H9 (cell line): ENCODE results near the gene IGF2BP2. TPM values are rescaled to one million over a fixed set of nuclear protein-coding genes. Genes with fewer than 3 reads are reported as not detected.

Experiments used
- DNase-seq: peaks from one replicate; pipeline ENCODE4 v3.0.0-alpha.2; 2017
- H2AFZ ChIP-seq: one replicate; pipeline ENCODE4 v1.6.1; 2013; ENCODE audit warnings: mild to moderate bottlenecking, low read length, control low read depth, moderate library complexity
- H2AK5ac ChIP-seq: 2 replicates; pipeline ENCODE4 v1.6.1; 2013; ENCODE audit warnings: low read length, control low read depth, mixed read lengths; ENCODE audit not compliant: insufficient read length
- H2BK120ac ChIP-seq: one replicate; pipeline ENCODE4 v1.6.1; 2013; ENCODE audit warnings: low read depth, mild to moderate bottlenecking, low read length, control low read depth, inconsistent platforms; ENCODE audit not compliant: poor library complexity, severe bottlenecking
- H2BK12ac ChIP-seq: 2 replicates; pipeline ENCODE4 v1.6.1; 2013; ENCODE audit warnings: low read length, control low read depth, mixed read lengths, low read depth; ENCODE audit not compliant: insufficient read length
- H2BK15ac ChIP-seq: 2 replicates; pipeline ENCODE4 v1.6.1; 2013; ENCODE audit warnings: low read depth, low read length, control low read depth
- H2BK20ac ChIP-seq: one replicate; pipeline ENCODE4 v1.6.1; 2013; ENCODE audit warnings: low read depth, mild to moderate bottlenecking, low read length, control low read depth, inconsistent platforms; ENCODE audit not compliant: poor library complexity, severe bottlenecking
- H2BK5ac ChIP-seq: 2 replicates; pipeline ENCODE4 v1.6.1; 2013; ENCODE audit warnings: low read length, control low read depth, mixed read lengths; ENCODE audit not compliant: insufficient read length
- H3K14ac ChIP-seq: 2 replicates; pipeline ENCODE4 v1.6.1; 2013; ENCODE audit warnings: low read length, control low read depth; ENCODE audit not compliant: insufficient read depth
- H3K18ac ChIP-seq: 2 replicates; pipeline ENCODE4 v1.6.1; 2013; ENCODE audit warnings: low read depth, mild to moderate bottlenecking, mixed read lengths, low read length, control low read depth; ENCODE audit not compliant: insufficient read length
- H3K23ac ChIP-seq: 2 replicates; pipeline ENCODE4 v1.6.1; 2013; ENCODE audit warnings: low read length, control low read depth, mixed read lengths, low read depth; ENCODE audit not compliant: insufficient read length
- H3K23me2 ChIP-seq: 2 replicates; pipeline ENCODE4 v1.6.1; 2013; ENCODE audit warnings: low read depth, mild to moderate bottlenecking, mixed read lengths, low read length, control low read depth; ENCODE audit not compliant: insufficient read length, poor library complexity, severe bottlenecking
- H3K27ac ChIP-seq: 2 replicates; pipeline ENCODE4 v1.5.1; 2013; ENCODE audit warnings: low read length, control low read depth, mixed read lengths, low read depth; ENCODE audit not compliant: insufficient read length
- H3K27me3 ChIP-seq: 2 replicates; pipeline ENCODE4 v1.6.1; 2013; ENCODE audit warnings: low read length, control low read depth, inconsistent platforms; ENCODE audit not compliant: insufficient read depth
- H3K4ac ChIP-seq: 2 replicates; pipeline ENCODE4 v1.6.1; 2013; ENCODE audit warnings: low read depth, mild to moderate bottlenecking, control low read depth, inconsistent platforms, low read length, moderate library complexity
- H3K4me1 ChIP-seq: 2 replicates; pipeline ENCODE4 v1.6.1; 2013; ENCODE audit warnings: low read length, control low read depth, inconsistent platforms; ENCODE audit not compliant: insufficient read depth
- H3K4me2 ChIP-seq: 2 replicates; pipeline ENCODE4 v1.6.1; 2013; ENCODE audit warnings: low read length, control low read depth, mixed read lengths; ENCODE audit not compliant: insufficient read length, insufficient read depth
- H3K56ac ChIP-seq: 2 replicates; pipeline ENCODE4 v1.6.1; 2013; ENCODE audit warnings: low read depth, mild to moderate bottlenecking, mixed read lengths, low read length, control low read depth; ENCODE audit not compliant: insufficient read length
- H3K79me1 ChIP-seq: 2 replicates; pipeline ENCODE4 v1.6.1; 2013; ENCODE audit warnings: low read depth, mild to moderate bottlenecking, moderate library complexity, low read length, control low read depth, inconsistent platforms; ENCODE audit not compliant: insufficient read depth, poor library complexity, severe bottlenecking
- H3K79me2 ChIP-seq: 2 replicates; pipeline ENCODE4 v1.6.1; 2013; ENCODE audit warnings: low read length, control low read depth, inconsistent platforms; ENCODE audit not compliant: insufficient read depth
- H3K9ac ChIP-seq: 2 replicates; pipeline ENCODE4 v1.6.1; 2013; ENCODE audit warnings: low read length, control low read depth, mixed read lengths; ENCODE audit not compliant: insufficient read length; ENCODE audit errors: extremely low read depth
- H3K9me3 ChIP-seq: one replicate; pipeline ENCODE4 v1.6.1; 2013; ENCODE audit warnings: low read depth, low read length, inconsistent platforms; ENCODE audit not compliant: control insufficient read depth
- H3T11ph ChIP-seq: one replicate; pipeline ENCODE4 v1.6.1; 2013; ENCODE audit warnings: mild to moderate bottlenecking, low read length, control low read depth, inconsistent platforms
- H4K20me1 ChIP-seq: one replicate; pipeline ENCODE4 v1.6.1; 2013; ENCODE audit not compliant: control insufficient read depth, insufficient read length, insufficient read depth
- H4K5ac ChIP-seq: 2 replicates; pipeline ENCODE4 v1.6.1; 2013; ENCODE audit warnings: low read depth, mild to moderate bottlenecking, mixed read lengths, low read length, control low read depth; ENCODE audit not compliant: insufficient read length
- H4K8ac ChIP-seq: replicated peaks from 2 replicates; pipeline ENCODE4 v1.6.1; 2013; ENCODE audit warnings: low read length, control low read depth, mixed read lengths, low read depth; ENCODE audit not compliant: insufficient read length
- H4K91ac ChIP-seq: 2 replicates; pipeline ENCODE4 v1.6.1; 2013; ENCODE audit warnings: low read depth, mild to moderate bottlenecking, moderate library complexity, mixed read lengths, low read length, control low read depth; ENCODE audit not compliant: insufficient read length
- H3K27ac Mint-ChIP-seq, 3 experiments: 2 replicates in 2 of 3; 3 replicates in 1 of 3; pipeline ENCODE4 v1.8.0; 2020 to 2021; ENCODE audit warnings: mixed read lengths in 3 of 3, mild to moderate bottlenecking in 1 of 3, moderate library complexity in 1 of 3
- H3K27me3 Mint-ChIP-seq: 2 replicates; pipeline ENCODE4 v1.8.0; 2021; ENCODE audit warnings: low read depth, mild to moderate bottlenecking, moderate library complexity, mixed read lengths
- H3K36me3 Mint-ChIP-seq, 3 experiments: 2 replicates in 2 of 3; 3 replicates in 1 of 3; pipeline ENCODE4 v1.8.0; 2020 to 2021; ENCODE audit warnings: low read depth in 3 of 3, mixed read lengths in 3 of 3; ENCODE audit not compliant: insufficient read depth in 1 of 3
- H3K4me1 Mint-ChIP-seq, 2 experiments: 2 replicates each; pipeline ENCODE4 v1.8.0; 2020; ENCODE audit warnings: mixed read lengths in 2 of 2
- H3K4me3 Mint-ChIP-seq, 2 experiments: 2 replicates in 1 of 2; 3 replicates in 1 of 2; pipeline ENCODE4 v1.8.0; 2020 to 2021; ENCODE audit warnings: mild to moderate bottlenecking in 2 of 2, mixed read lengths in 2 of 2, moderate library complexity in 1 of 2
- H3K9me3 Mint-ChIP-seq, 2 experiments: 2 replicates in 1 of 2; 3 replicates in 1 of 2; pipeline ENCODE4 v1.8.0; 2020; ENCODE audit warnings: mild to moderate bottlenecking in 2 of 2, mixed read lengths in 2 of 2, moderate library complexity in 1 of 2
- WGBS: extraction: QIAGEN DNeasy Blood & Tissue Kit; methylation state at CpG from one replicate; pipeline ENCODE4 v1.1.7; 2013; ENCODE audit warnings: missing lambda C conversion rate, low lambda C conversion rate, mixed read lengths; ENCODE audit not compliant: insufficient read length; ENCODE audit errors: extremely low coverage; 5-methylcytosine and 5-hydroxymethylcytosine counted together
- total RNA-seq: library from RNA; stranded (reverse); gene quantifications from 2 replicates; pipeline ENCODE4 v1.2.1, GENCODE V29; 2021
- TF ChIP-seq, protein P1 (sequence below): fragments of 200-600 bp; sonication (generic); conservative IDR thresholded peaks from 3 replicates; pipeline ENCODE4 v1.8.0; 2021; ENCODE audit warnings: antibody characterized with exemption, mild to moderate bottlenecking

The IGF2BP2 gene
- total RNA-seq, 1 experiment from 2014 or later, result 130 TPM

DNA sequence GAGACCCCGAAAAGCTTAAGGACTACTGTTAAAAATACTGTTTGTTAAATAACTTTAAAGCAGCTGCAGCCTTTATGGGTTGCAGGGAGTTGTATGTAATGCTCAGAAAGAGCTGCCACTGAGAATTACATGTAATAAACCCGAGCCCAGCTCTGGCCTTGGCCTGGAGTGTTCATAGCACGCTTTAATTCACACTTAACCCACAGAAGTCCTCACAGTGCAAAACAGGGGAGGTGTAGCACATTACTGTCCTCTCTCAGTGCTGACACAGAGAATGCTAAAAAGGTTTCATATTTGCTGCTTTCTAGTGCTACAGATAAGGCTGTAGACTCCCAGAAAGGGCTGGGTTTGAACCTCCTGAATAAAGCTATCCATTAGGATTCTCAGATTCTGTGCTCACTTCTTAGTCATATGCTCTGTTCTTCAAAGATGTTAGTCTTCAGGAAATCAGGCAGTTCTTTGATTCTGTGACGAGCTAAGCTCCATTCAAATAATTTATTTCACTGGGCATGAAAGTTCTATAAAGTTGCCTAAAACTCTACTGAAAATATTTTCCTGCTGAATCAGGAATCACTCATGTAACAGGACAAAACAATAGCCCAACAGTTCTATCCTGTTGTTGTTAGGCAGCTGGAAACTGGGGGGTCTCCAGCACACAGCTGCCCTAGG is 130.7 kb downstream of the IGF2BP2 start:
- no peak overlapping the region for H3K4me2 ChIP-seq
- H3K27ac Mint-ChIP-seq, result no peak overlapping the region
- H3K9ac ChIP-seq, result no peak overlapping the region
- no peak for DNase-seq
- H3K27me3 Mint-ChIP-seq, result no peaks in the 10 kb centered on the region
- no peak overlapping the region for H2BK120ac ChIP-seq
- no peak overlapping the region for H2AFZ ChIP-seq
- no peak overlapping the region for H3K23ac ChIP-seq
- H3K14ac ChIP-seq, result no peak overlapping the region
- H2BK12ac ChIP-seq, result no peak overlapping the region
- no peaks in the 10 kb centered on the region for H3K27me3 ChIP-seq
- no peak overlapping the region for H3K56ac ChIP-seq
- no peak overlapping the region for H3K27ac ChIP-seq
- no peak overlapping the region for H3K18ac ChIP-seq
- no peaks in the 10 kb centered on the region for H4K20me1 ChIP-seq
- no peak overlapping the region for H2BK5ac ChIP-seq
- no peak overlapping the region for H2BK20ac ChIP-seq
- TF ChIP-seq, protein P1, sequence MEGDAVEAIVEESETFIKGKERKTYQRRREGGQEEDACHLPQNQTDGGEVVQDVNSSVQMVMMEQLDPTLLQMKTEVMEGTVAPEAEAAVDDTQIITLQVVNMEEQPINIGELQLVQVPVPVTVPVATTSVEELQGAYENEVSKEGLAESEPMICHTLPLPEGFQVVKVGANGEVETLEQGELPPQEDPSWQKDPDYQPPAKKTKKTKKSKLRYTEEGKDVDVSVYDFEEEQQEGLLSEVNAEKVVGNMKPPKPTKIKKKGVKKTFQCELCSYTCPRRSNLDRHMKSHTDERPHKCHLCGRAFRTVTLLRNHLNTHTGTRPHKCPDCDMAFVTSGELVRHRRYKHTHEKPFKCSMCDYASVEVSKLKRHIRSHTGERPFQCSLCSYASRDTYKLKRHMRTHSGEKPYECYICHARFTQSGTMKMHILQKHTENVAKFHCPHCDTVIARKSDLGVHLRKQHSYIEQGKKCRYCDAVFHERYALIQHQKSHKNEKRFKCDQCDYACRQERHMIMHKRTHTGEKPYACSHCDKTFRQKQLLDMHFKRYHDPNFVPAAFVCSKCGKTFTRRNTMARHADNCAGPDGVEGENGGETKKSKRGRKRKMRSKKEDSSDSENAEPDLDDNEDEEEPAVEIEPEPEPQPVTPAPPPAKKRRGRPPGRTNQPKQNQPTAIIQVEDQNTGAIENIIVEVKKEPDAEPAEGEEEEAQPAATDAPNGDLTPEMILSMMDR, result no peak
- H3K23me2 ChIP-seq, result no peaks in the 10 kb centered on the region
- no peak overlapping the region for H3T11ph ChIP-seq
- no peaks in the 10 kb centered on the region for H3K9me3 Mint-ChIP-seq
- no peaks in the 10 kb centered on the region for H3K4me1 ChIP-seq
- H3K4me3 Mint-ChIP-seq, result no peak overlapping the region
- H2AK5ac ChIP-seq, result no peak overlapping the region
- H3K4me1 Mint-ChIP-seq, result peaks cover 10 to 11% of the 10 kb centered on the region in 2 experiments
- no peak overlapping the region for H2BK15ac ChIP-seq
- H3K79me1 ChIP-seq, result peaks cover 3% of the 10 kb centered on the region
- H4K8ac ChIP-seq, result no peak overlapping the region
- H3K79me2 ChIP-seq, result no peaks in the 10 kb centered on the region
- H4K5ac ChIP-seq, result no peak overlapping the region
- H4K91ac ChIP-seq, result no peak overlapping the region
- H3K36me3 Mint-ChIP-seq, result peaks cover 16 to 28% (median 26%) of the 10 kb centered on the region in 3 experiments; a peak in 6 of 7 replicates
- H3K9me3 ChIP-seq, result no peaks in the 10 kb centered on the region
- WGBS, result no CpG with 5 or more reads among the region's 4 CpGs
- H3K4ac ChIP-seq, result no peak overlapping the region
